ENCODE data around the gene TLL1.

- TF ChIP-seq POLR2A (IDR thresholded peaks at IDR 0.05) = no peak
- TF ChIP-seq, protein P1, sequence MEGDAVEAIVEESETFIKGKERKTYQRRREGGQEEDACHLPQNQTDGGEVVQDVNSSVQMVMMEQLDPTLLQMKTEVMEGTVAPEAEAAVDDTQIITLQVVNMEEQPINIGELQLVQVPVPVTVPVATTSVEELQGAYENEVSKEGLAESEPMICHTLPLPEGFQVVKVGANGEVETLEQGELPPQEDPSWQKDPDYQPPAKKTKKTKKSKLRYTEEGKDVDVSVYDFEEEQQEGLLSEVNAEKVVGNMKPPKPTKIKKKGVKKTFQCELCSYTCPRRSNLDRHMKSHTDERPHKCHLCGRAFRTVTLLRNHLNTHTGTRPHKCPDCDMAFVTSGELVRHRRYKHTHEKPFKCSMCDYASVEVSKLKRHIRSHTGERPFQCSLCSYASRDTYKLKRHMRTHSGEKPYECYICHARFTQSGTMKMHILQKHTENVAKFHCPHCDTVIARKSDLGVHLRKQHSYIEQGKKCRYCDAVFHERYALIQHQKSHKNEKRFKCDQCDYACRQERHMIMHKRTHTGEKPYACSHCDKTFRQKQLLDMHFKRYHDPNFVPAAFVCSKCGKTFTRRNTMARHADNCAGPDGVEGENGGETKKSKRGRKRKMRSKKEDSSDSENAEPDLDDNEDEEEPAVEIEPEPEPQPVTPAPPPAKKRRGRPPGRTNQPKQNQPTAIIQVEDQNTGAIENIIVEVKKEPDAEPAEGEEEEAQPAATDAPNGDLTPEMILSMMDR (IDR thresholded peaks at IDR 0.05) = no peak
Observed at GRCh38 chr4:166006217-166006616, 133.2 kb downstream of the TLL1 start.
